Pons (tissue), 1 donor: ENCODE results near the gene SETDB2.

Source experiments
- DNase-seq: peaks from one replicate; pipeline ENCODE4 v3.0.0-alpha.2; 2016; ENCODE audit warnings: low spot score

Gene SETDB2, protein sequence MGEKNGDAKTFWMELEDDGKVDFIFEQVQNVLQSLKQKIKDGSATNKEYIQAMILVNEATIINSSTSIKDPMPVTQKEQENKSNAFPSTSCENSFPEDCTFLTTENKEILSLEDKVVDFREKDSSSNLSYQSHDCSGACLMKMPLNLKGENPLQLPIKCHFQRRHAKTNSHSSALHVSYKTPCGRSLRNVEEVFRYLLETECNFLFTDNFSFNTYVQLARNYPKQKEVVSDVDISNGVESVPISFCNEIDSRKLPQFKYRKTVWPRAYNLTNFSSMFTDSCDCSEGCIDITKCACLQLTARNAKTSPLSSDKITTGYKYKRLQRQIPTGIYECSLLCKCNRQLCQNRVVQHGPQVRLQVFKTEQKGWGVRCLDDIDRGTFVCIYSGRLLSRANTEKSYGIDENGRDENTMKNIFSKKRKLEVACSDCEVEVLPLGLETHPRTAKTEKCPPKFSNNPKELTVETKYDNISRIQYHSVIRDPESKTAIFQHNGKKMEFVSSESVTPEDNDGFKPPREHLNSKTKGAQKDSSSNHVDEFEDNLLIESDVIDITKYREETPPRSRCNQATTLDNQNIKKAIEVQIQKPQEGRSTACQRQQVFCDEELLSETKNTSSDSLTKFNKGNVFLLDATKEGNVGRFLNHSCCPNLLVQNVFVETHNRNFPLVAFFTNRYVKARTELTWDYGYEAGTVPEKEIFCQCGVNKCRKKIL

DNA sequence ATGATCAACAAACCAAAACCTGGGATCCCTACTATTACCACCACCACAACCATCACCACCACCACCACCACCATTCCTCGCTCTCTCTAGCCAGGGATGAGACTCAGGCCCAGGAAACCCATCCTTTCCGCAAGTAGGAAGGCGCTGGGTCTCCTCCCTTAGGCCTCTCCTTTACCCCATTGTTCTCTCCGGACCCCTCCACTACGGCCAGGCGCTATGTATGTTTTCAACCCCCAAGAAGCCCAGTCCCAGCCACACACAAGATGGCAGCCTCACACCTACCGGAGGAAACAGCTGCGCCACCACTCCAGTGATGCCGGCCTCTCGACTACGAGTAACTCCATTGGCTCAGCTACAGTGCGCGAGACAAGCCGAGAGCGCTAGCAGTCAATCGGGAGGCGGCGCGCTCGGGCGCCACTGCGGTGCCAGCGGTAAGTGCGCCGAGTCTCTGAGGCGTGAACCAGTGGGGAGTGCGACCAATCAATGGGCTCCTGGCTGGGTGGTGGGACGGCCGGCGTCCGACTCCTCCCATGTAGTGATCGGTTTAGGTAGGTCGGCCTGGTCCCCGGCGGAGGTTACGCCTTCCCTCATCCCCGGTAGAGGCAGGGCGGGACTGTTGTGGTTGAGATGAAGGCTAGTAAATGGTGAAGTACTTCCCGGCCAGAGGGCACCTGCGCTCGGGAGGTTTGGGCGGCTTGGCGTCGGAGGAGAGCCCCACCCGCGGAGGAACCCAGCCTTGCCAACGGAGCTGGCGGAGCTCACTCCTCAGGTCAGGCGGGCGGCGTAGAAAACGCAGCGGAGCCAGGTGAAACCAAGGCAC, at the start of gene SETDB2, which contains the start of gene CAB39L:
Gene SETDB2, plus strand, starts transcription at position 571 of the 820 bp plus-strand sequence. CDS start 7,620 bp downstream, outside the sequence.
Gene CAB39L, minus strand, starts transcription at position 361 of the 820 bp plus-strand sequence. CDS start 61,154 bp downstream, outside the sequence.
- peak; percentile 99 for DNase-seq

- no peak for DNase-seq
Measured at GRCh38 chr13:49395451-49395865, 48.6 kb upstream of the SETDB2 start.

GRCh38 chr13:49395878-49396380, 48.1 kb upstream of the SETDB2 start:
- no peak for DNase-seq

GRCh38 chr13:49399801-49400472, 44.1 kb upstream of the SETDB2 start:
- DNase-seq, result no peak

- peak; percentile 87 for DNase-seq
Measured at GRCh38 chr13:49400755-49401659, 43.1 kb upstream of the SETDB2 start.

DNA sequence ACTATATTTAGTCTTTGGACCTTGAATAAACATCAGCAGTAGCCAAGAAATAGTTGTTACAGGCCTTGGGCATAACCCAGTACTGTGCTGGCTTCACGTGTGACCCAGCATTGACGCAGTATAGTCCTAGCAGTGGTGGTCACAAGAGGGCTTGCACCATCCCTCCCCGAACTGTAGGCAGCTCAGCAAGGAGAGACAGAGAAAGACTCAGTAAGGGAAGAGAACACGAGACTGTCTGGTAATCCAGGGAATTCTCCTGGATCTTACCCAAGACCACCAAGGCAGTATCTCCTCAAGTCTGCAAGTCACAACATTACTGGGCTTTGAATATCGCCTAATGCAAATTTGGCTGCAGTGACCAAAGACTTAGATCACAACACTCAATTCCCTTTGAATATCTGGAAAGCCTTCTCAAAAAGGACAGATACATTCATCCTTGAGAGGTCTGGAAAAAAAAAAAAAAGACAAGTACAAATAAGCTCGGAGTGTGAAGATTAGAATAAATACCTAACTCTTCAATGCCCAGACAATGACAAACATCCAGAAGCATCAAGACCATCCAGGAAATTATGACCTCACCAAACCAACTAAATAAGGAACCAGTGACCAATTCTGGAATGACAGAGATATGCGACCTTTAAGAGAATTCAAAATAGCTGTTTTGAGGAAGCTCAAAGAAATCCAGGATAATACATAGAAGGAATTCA, 39.9 kb upstream of the SETDB2 start:
- DNase-seq, result no peak

GRCh38 chr13:49404703-49405020, 39.4 kb upstream of the SETDB2 start:
- DNase-seq, result no peak

- no peak for DNase-seq
Measured at GRCh38 chr13:49407068-49407467, 37.0 kb upstream of the SETDB2 start.

GRCh38 chr13:49407936-49408335, 36.1 kb upstream of the SETDB2 start:
- DNase-seq, result no peak

DNA sequence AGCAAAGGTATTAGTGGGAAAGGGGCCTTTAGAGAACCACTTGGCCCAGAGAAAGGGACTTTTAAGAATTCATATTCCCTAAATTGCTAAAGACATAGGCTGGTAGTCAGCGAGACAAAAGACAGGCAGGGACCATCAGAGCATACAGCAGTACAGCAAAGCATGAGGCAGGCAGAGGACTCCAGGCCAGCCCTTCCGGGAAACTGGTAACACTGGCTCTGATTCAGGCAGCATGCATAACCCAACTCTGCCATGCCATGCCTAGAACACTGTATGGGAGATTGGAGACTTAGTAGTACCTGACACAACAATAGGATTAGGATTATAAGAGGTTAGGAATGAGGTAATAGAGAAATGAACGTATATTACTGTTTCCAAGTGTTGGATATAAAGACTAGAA, 35.1 kb upstream of the SETDB2 start:
- DNase-seq, result no peak

GRCh38 chr13:49410006-49410405, 34.1 kb upstream of the SETDB2 start:
- DNase-seq, result no peak

- DNase-seq, result no peak
Measured at GRCh38 chr13:49410477-49410876, 33.6 kb upstream of the SETDB2 start.

GRCh38 chr13:49411353-49411752, 32.7 kb upstream of the SETDB2 start:
- DNase-seq, result no peak

DNA sequence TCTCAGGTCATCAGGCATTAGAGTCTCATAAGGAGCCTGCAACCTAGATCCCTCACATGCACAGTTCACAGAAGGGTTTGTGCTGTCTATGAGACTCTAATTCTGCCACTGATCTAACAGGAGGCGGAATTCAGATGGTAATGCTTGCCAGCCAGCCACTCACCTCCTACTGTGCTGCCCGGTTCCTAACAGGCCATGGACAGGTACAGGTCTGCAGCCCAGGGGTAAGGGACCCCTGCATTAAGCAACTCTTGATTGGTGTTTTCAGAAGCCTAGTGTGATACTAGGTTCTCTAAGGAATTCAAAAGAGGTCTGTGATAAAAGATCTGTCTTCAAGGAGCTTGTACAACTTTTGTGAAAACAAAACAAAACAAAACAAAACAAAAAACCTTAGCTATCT, 31.3 kb upstream of the SETDB2 start:
- no peak for DNase-seq

DNA sequence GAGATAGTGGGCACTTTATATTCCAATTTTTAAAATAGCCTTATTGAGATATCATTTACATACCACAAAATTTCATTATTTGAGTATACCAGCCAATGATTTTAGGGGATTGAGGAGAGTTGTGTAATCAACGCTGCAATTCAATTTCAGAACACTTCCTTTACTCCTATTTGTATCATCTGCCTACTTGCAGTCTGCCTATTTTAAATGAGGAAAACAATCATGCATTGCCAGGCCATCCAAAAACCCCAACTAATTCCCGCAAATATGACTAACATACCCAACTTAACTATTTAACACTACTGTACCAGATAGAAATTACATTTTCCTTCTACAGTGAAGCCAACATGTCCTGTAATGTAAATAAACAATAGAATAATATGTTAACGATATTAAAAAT, 26.9 kb upstream of the SETDB2 start:
- no peak for DNase-seq

DNA sequence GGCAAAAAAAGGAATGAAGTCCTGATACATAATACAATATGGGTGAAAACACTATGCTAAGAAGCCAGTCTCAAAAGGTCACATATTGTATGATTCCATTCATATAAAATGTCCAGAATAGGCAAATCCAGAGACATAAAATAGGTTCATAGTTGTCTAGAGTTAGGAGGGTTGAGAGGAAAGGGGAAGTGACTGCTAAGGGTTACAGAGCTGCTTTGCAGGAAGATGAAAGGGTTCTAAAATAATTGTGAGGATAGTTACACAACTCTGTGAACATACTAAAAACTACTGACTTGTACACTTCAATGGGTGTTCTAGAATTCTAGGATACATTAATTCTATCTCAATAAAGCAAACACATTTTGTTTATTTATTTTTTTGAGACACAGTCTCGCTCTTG, 25.9 kb upstream of the SETDB2 start:
- DNase-seq, result no peak

DNA sequence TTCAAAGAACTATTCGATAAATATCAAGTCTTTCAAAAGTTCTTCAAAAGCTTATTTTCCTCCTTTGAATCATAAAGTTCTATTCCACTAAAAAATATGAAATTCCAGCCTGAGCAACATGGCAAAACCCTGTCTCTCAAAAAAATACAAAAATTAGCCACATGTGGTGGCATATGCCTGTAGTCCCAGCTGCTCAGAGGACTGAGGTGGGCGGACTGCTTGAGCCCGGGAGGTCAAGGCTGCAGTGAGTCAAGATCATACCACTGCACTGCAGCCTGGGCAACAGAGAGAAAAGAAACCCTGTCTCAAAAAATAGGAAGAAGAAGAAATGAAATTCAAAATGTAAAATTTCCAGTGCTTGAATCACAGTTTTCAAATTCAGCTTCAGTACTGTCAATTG, 24.8 kb upstream of the SETDB2 start:
- no peak for DNase-seq

GRCh38 chr13:49421391-49421790, 22.7 kb upstream of the SETDB2 start:
- no peak for DNase-seq

GRCh38 chr13:49424011-49424560, 20.0 kb upstream of the SETDB2 start:
- DNase-seq, result no peak
